ENCODE measurements around the gene RPL36.

RPL36 gene

DNA sequence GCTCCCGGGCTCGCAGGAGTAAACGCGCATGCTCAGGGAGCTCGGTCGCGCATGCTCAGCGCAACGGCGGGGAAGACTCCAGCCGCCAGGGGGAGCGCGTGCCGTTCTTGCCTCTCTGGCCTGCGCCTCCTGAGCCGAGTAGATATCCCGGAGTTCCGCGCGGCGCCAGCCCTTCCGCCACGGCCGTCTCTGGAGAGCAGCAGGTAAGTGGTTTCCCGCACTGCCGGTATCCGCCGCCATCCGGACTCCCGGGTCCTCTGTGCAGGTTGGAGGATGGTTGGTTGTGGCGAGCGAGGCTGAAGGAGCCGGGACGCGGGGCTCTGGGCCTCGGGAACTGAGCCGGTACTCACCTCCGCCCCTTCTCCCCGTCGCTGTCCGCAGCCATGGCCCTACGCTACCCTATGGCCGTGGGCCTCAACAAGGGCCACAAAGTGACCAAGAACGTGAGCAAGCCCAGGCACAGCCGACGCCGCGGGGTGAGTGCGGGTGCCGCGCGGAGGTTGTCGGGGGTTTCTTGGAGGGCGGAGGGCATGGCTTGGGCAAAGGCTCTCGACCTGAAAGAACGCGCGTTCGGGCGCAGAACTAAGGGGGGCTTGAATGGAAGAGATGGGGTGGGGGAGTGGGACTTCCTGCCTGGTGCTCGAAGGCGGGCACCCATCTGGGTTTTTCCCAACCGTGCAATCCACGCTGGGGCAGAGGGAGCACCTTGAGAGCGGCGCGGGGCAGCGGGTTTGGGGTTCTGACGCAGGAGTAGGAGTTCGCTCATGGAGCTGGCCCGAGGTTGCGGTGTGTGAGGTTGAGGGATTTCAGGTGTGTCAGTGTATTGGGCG lies at the start of gene RPL36:
TSS of gene RPL36 (plus strand) at position 171 of the 830 bp plus-strand sequence. CDS start at position 384, 213 bp downstream.
- H3K9ac ChIP-seq (ENCODE audit: low read length): peak within 1 kb of the TSS; percentile 85
- H3K4me1 ChIP-seq (ENCODE audit: control insufficient read depth, insufficient read depth, low read length): peaks cover 6% of the 10 kb centered on the region
- peak within 1 kb of the TSS; percentile 87 for H3K4me3 ChIP-seq (ENCODE audit: low read length)
- H3K36me3 ChIP-seq (ENCODE audit: control insufficient read depth, insufficient read depth, low read length): peaks cover 24% of the 10 kb centered on the region
- H3K27ac ChIP-seq (ENCODE audit: low read depth, low read length): peak within 1 kb of the TSS; percentile 89
- no peaks in the 10 kb centered on the region for H3K27me3 ChIP-seq (ENCODE audit: control insufficient read depth, insufficient read depth, low read length)

DNA sequence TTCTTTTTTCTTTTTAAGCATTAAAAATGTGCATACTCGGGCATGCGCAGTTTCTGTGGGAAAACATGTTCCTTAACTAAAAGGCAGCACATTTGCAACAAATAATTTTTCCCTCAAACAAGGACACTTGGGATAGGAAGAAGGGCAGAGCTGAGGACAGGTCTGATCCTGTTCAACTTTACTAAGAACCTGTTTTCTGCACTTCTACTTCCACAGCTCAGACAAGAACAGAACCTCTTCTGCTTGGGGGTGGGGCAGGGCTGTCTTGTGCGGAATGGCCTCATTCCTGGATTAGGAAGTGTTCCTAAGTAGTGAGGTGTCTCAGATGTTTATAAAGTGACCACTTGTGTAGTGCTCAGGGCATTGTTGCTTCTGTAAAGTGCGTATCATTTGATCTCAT lies 48.9 kb upstream of the RPL36 start:
- no peak overlapping the region for H3K9ac ChIP-seq (ENCODE audit: low read length)
- H3K4me1 ChIP-seq (ENCODE audit: control insufficient read depth, insufficient read depth, low read length): no peaks in the 10 kb centered on the region
- no peak overlapping the region for H3K27ac ChIP-seq (ENCODE audit: low read depth, low read length)
- no peaks in the 10 kb centered on the region for H3K27me3 ChIP-seq (ENCODE audit: control insufficient read depth, insufficient read depth, low read length)
- H3K4me3 ChIP-seq (ENCODE audit: low read length): no peak overlapping the region
- peaks cover 14% of the 10 kb centered on the region for H3K36me3 ChIP-seq (ENCODE audit: control insufficient read depth, insufficient read depth, low read length)

DNA sequence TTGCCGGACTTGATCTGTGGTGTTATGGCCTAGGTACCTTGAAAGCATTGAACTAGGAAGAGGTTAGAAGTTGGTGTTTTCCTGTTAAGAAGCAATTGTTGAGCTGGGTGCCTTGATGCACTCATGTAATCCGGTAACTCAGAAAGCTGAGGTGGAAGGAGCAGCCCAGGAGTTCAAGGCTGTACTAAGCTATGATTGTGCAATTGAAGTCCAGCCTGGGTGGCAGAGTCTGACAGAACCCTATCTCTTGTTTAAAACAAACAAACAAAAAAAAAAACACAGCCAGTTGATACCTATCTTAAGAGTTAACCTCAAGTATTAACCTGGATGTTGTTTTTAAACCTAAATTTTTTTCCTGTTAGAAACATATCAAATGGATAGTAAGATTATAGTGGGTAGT lies 47.9 kb upstream of the RPL36 start:
- Histone ChIP-seq H3K36me3 (ENCODE audit: control insufficient read depth, insufficient read depth, low read length) (peaks cover 24% of the 10 kb centered on the region), H3K4me3 (ENCODE audit: low read length) (no peak overlapping the region), H3K9ac (ENCODE audit: low read length) (no peak overlapping the region), H3K4me1 (ENCODE audit: control insufficient read depth, insufficient read depth, low read length) (no peaks in the 10 kb centered on the region), H3K27ac (ENCODE audit: low read depth, low read length) (no peak overlapping the region), H3K27me3 (ENCODE audit: control insufficient read depth, insufficient read depth, low read length) (no peaks in the 10 kb centered on the region)

DNA sequence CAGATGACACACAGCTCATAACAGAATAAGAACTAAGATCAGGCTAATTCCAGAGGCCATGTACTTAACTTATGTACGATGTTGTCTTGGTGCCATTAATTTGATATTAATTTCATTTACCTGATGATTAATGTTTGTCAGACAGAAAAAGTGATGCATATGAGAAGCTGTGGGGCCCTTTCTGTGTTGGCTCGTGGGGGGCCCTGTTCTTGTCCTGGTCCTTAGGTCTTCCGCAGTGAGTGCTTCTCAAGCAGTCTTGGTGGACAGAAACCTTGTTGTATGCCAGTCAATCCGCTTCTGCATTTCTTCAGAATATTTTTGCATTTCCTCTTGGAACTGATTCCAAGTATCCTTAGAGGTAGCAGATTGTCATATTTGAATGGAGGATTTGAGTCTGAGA lies 47.0 kb upstream of the RPL36 start:
- Histone ChIP-seq H3K4me1 (ENCODE audit: control insufficient read depth, insufficient read depth, low read length) (no peaks in the 10 kb centered on the region), H3K4me3 (ENCODE audit: low read length) (no peak overlapping the region), H3K27ac (ENCODE audit: low read depth, low read length) (no peak overlapping the region), H3K27me3 (ENCODE audit: control insufficient read depth, insufficient read depth, low read length) (no peaks in the 10 kb centered on the region), H3K9ac (ENCODE audit: low read length) (no peak overlapping the region), H3K36me3 (ENCODE audit: control insufficient read depth, insufficient read depth, low read length) (peaks cover 29% of the 10 kb centered on the region)

DNA sequence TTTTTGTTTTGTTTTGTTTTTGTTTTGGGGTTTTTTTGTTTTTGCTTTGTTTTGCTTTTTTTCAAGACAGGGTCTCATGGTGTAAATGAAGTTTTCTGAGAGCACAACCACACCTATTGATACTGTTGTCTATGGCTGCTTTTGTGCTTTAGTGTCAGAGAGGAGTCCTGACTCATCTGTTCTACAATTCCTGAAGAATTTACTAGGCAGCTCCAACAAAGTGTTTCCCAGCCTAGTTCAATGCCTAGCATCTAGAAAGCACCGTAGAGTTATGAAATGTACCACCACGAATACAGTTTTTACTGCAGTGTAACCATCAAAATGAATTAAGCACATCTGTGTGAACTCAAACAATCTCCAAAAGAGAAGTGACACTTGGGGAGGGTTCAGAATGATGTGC lies 46.1 kb upstream of the RPL36 start:
- Histone ChIP-seq H3K9ac (ENCODE audit: low read length) (no peak overlapping the region), H3K4me3 (ENCODE audit: low read length) (no peak overlapping the region), H3K27ac (ENCODE audit: low read depth, low read length) (no peak overlapping the region), H3K27me3 (ENCODE audit: control insufficient read depth, insufficient read depth, low read length) (no peaks in the 10 kb centered on the region), H3K36me3 (ENCODE audit: control insufficient read depth, insufficient read depth, low read length) (peaks cover 33% of the 10 kb centered on the region), H3K4me1 (ENCODE audit: control insufficient read depth, insufficient read depth, low read length) (no peaks in the 10 kb centered on the region)

DNA sequence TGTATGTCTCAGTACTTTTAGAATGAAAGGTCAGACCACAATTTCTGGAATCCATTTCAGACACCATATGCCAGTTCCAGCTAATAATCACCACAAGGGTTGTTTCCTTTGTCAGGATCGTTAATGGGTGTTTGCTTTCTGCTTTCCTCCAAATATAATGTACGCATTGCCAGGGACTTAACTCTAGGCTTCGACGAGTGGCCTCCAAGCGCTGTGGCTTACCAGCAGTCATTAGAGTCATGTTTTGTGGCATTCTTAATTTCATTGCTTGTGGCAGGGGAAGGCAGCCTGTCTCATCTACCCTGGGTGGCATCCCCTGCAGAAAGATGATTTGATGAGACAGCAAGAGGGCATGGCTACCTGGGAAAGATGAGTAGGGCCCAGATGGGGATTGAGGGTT lies 44.7 kb upstream of the RPL36 start:
- Histone ChIP-seq H3K9ac (ENCODE audit: low read length) (no peak overlapping the region), H3K36me3 (ENCODE audit: control insufficient read depth, insufficient read depth, low read length) (peaks cover 39% of the 10 kb centered on the region), H3K4me3 (ENCODE audit: low read length) (no peak overlapping the region), H3K27me3 (ENCODE audit: control insufficient read depth, insufficient read depth, low read length) (no peaks in the 10 kb centered on the region), H3K4me1 (ENCODE audit: control insufficient read depth, insufficient read depth, low read length) (no peaks in the 10 kb centered on the region), H3K27ac (ENCODE audit: low read depth, low read length) (no peak overlapping the region)

DNA sequence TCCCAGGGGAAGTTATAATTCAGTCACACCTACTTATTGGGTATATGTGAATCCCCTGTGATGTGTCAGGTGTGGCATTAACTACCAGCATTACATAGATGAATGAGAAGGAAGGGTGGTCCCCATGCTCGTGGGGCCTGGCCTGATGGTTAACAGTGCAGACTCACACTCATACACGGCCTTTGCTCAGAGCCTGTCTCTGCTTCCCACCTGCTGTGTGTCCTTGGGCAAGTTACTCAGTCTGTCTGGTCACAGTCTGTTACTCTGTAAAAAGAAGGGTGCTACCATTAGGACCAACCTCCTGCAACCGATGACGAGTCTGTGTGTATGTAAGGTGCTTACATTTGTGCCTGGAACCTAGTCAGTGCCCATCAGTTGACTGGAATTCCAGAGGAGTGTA lies 43.4 kb upstream of the RPL36 start:
- Histone ChIP-seq H3K9ac (ENCODE audit: low read length) (no peak overlapping the region), H3K4me3 (ENCODE audit: low read length) (no peak overlapping the region), H3K27ac (ENCODE audit: low read depth, low read length) (no peak overlapping the region), H3K36me3 (ENCODE audit: control insufficient read depth, insufficient read depth, low read length) (peaks cover 46% of the 10 kb centered on the region), H3K4me1 (ENCODE audit: control insufficient read depth, insufficient read depth, low read length) (no peaks in the 10 kb centered on the region), H3K27me3 (ENCODE audit: control insufficient read depth, insufficient read depth, low read length) (no peaks in the 10 kb centered on the region)

DNA sequence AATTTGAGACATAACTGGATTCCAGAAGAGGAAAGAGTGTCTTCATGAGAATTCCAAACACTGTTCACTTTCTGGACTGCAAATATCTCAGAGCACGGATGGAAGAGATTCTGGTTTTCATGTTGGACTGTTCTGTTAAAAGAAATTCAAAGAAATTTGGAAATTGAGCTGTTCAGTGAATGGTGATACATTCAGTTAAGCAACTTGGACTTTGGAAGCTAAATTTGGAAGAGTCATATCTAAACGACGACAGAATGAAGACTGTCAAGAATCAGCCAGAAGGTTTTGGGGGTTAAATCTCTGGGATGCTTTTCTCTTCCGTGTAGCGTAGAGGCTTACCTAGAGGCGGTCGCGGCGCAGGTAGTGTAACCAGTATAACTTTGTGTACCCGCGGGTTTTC lies 41.6 kb upstream of the RPL36 start:
- H3K9ac ChIP-seq (ENCODE audit: low read length): no peak overlapping the region
- no peaks in the 10 kb centered on the region for H3K4me1 ChIP-seq (ENCODE audit: control insufficient read depth, insufficient read depth, low read length)
- H3K36me3 ChIP-seq (ENCODE audit: control insufficient read depth, insufficient read depth, low read length): peaks cover 61% of the 10 kb centered on the region
- H3K27ac ChIP-seq (ENCODE audit: low read depth, low read length): no peak overlapping the region
- no peaks in the 10 kb centered on the region for H3K27me3 ChIP-seq (ENCODE audit: control insufficient read depth, insufficient read depth, low read length)
- no peak overlapping the region for H3K4me3 ChIP-seq (ENCODE audit: low read length)

DNA sequence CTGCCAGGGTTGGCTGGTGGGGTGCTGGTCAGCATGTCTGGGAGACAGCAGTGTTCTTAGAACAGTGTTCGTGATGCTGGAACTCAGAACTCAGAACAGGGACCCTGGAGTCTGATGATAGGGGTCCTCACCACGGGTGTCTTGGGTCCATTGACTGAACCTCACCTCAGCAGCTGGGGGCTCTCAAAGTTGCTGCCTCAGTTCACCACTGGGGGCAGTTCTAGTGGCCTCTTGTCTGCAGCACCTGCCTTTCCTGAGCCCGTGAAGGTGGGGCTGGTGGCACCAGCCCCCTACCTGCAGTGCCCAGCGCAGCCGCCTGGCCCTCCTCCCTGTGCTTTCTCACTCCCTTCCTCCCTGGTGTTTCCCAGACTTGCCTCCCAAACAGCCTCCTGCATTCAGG lies 38.7 kb upstream of the RPL36 start:
- no peaks in the 10 kb centered on the region for H3K4me1 ChIP-seq (ENCODE audit: control insufficient read depth, insufficient read depth, low read length)
- no peak overlapping the region for H3K9ac ChIP-seq (ENCODE audit: low read length)
- H3K36me3 ChIP-seq (ENCODE audit: control insufficient read depth, insufficient read depth, low read length): peaks cover 68% of the 10 kb centered on the region
- no peak overlapping the region for H3K27ac ChIP-seq (ENCODE audit: low read depth, low read length)
- H3K27me3 ChIP-seq (ENCODE audit: control insufficient read depth, insufficient read depth, low read length): no peaks in the 10 kb centered on the region
- H3K4me3 ChIP-seq (ENCODE audit: low read length): no peak overlapping the region

DNA sequence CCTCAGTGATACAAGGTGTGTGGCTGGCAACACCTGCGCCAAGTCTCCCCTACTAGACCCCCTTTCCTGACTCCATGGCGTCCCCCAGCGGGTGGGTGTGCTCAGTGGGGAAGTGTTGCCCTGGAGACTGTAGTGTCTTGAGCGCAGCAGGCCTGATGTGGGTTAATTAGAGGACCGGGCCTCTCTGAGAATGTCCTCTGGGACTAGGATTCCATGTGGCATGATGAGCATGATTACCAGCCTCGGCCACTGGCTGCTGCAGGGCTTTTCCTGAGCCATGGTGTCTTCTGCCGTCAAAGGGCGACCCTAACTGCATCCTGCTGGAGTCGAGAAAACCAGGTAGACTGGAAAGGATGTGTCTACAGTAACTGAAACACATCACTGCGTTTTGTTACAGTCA lies 37.8 kb upstream of the RPL36 start:
- Histone ChIP-seq H3K9ac (ENCODE audit: low read length) (no peak overlapping the region), H3K36me3 (ENCODE audit: control insufficient read depth, insufficient read depth, low read length) (peaks cover 63% of the 10 kb centered on the region), H3K27me3 (ENCODE audit: control insufficient read depth, insufficient read depth, low read length) (no peaks in the 10 kb centered on the region), H3K27ac (ENCODE audit: low read depth, low read length) (no peak overlapping the region), H3K4me1 (ENCODE audit: control insufficient read depth, insufficient read depth, low read length) (no peaks in the 10 kb centered on the region), H3K4me3 (ENCODE audit: low read length) (no peak overlapping the region)

DNA sequence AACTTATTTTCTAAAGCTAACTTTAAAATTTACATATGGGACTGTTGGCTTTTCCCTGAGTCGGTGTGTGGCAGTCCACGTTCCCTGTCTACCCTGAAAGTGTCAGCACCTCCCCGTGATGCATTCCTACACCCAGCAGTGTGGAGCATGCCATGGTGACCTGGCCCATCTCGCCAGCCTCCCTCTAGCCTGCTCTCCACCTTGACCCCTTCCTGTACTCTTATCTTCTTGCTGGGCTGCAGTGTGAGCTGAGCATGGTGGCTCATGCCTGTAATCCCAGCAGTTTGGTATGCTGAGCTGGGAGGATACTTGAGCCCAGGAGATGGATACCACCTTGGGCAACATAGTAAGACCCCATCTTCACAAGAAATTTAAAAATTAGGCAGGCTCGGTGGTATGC lies 35.2 kb upstream of the RPL36 start:
- peaks cover 63% of the 10 kb centered on the region for H3K36me3 ChIP-seq (ENCODE audit: control insufficient read depth, insufficient read depth, low read length)
- no peak overlapping the region for H3K27ac ChIP-seq (ENCODE audit: low read depth, low read length)

DNA sequence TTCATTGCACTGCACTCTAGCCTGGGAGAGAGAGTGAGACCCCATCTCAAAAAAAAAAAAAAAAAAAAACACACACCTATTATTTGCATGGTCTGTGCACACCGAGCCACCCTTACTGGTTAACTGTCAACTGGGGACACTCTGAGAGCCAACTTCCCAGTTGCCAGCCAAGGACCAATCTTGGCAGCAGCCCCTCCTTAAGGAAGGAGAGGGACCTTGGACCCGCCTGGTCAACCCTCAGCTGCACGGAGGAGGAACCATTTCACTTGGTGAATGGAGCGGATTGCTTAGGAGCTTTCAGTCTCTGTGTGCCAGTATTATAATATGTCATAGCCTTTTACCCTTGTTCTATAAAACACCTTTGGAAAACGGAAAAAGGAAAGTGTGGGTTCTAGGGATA lies 34.7 kb upstream of the RPL36 start:
- H3K36me3 ChIP-seq (ENCODE audit: control insufficient read depth, insufficient read depth, low read length): peaks cover 63% of the 10 kb centered on the region
- no peak overlapping the region for H3K4me3 ChIP-seq (ENCODE audit: low read length)
- H3K27me3 ChIP-seq (ENCODE audit: control insufficient read depth, insufficient read depth, low read length): no peaks in the 10 kb centered on the region
- H3K9ac ChIP-seq (ENCODE audit: low read length): no peak overlapping the region
- H3K4me1 ChIP-seq (ENCODE audit: control insufficient read depth, insufficient read depth, low read length): no peaks in the 10 kb centered on the region
- H3K27ac ChIP-seq (ENCODE audit: low read depth, low read length): no peak overlapping the region

More for the DNA sequence above, 35.2 kb upstream of the RPL36 start:
- no peaks in the 10 kb centered on the region for H3K4me1 ChIP-seq (ENCODE audit: control insufficient read depth, insufficient read depth, low read length)
- no peaks in the 10 kb centered on the region for H3K27me3 ChIP-seq (ENCODE audit: control insufficient read depth, insufficient read depth, low read length)
- H3K4me3 ChIP-seq (ENCODE audit: low read length): no peak overlapping the region
- no peak overlapping the region for H3K9ac ChIP-seq (ENCODE audit: low read length)

DNA sequence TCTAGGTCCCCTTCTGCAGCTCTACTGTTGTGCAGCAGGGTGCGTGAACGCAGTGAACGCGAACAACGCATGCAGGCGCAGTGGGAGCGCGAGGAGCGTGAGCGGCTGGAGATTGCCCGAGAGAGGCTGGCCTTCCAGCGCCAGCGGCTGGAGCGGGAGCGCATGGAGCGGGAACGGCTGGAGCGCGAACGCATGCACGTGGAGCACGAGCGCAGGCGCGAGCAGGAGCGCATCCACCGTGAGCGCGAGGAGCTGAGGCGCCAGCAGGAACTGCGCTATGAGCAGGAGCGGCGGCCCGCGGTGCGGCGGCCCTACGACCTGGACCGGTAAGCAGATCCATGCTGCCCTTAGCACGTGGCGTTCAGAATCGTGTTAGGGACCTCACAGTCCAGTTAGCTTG lies 28.6 kb upstream of the RPL36 start:
- H3K27ac ChIP-seq (ENCODE audit: low read depth, low read length): no peak overlapping the region
- no peaks in the 10 kb centered on the region for H3K4me1 ChIP-seq (ENCODE audit: control insufficient read depth, insufficient read depth, low read length)
- H3K4me3 ChIP-seq (ENCODE audit: low read length): no peak overlapping the region
- H3K36me3 ChIP-seq (ENCODE audit: control insufficient read depth, insufficient read depth, low read length): peaks cover 46% of the 10 kb centered on the region
- no peak overlapping the region for H3K9ac ChIP-seq (ENCODE audit: low read length)
- no peaks in the 10 kb centered on the region for H3K27me3 ChIP-seq (ENCODE audit: control insufficient read depth, insufficient read depth, low read length)

All from rectal smooth muscle tissue (tissue), 1 donor.